Gastrocnemius medialis (tissue), 4 donors: ENCODE measurements around the gene DPP3.

Experiments
- CTCF ChIP-seq, 5 experiments: fragments of 450-650 bp in 3 of 5; fragments of 200-600 bp in 2 of 5; sonication (generic) in 2 of 5; IDR thresholded peaks in 4 of 5; conservative IDR thresholded peaks in 1 of 5; 1 replicate in 4 of 5; 2 replicates in 1 of 5; pipeline ENCODE4 v1.5.1; 2016 to 2019; ENCODE audit warnings: antibody characterized with exemption in 5 of 5, mild to moderate bottlenecking in 3 of 5, moderate library complexity in 3 of 5
- POLR2A ChIP-seq, 2 donors: fragments of 450-650 bp; IDR thresholded peaks; one replicate each; pipeline ENCODE4 v1.6.1; 2017; ENCODE audit warnings: antibody characterized with exemption in 2 of 2, mild to moderate bottlenecking in 2 of 2, moderate library complexity in 2 of 2

- TF ChIP-seq CTCF (IDR thresholded peaks at IDR 0.05 in 4 of 5, conservative IDR thresholded peaks at IDR 0.05 in 1 of 5) (no peak), POLR2A (IDR thresholded peaks at IDR 0.05) (no peak)
Measured at GRCh38 chr11:66530927-66531709, 50.9 kb downstream of the DPP3 start.
